Measurements from ENCODE around the gene MRPL12. TPM values are rescaled to one million over a fixed set of nuclear protein-coding genes. Genes with fewer than 3 reads are reported as not detected.

The MRPL12 gene
- total RNA-seq, 1 donor from 2014 or later: 38.7 TPM

DNA sequence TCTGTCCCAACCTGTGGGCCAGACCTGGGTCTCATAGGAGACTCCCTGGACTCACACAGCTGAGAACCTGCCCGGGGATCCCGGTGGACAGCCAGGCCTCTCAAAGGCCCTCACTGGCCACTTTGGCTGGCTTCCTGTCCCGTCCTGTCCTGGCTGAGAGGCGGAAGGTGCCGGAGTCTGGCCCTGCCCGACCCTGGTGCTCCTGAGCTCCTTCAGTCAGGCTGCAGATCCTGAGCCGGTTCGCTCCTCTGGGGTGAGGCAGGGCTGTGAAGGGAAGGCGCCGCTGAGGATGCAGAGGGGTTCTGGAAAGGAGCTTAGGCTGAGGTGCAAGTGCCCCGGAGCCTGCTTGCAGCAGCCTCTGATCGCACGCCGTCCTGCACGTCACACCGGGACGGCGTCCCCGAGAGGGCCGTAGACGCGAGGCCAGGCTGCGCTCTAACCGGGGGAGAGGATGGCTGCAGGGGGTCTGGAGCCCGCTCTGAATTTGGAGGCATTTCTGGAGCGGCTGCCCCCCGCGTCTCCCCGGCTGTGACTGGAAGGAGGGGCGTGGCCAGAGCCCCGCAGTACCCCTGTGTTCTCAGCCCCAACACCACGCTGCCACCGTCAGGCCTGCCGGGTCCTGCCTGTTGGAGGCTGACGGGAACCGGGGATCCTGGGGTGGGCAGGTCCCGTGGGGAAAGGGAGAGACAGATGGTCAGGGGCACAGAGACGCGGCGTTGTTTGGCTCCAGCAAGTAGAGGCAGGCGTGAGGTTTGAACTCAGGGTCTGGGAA is 15.2 kb upstream of the MRPL12 start:
- no peaks in the 10 kb centered on the region for H3K9me3 Mint-ChIP-seq (ENCODE audit: low read depth)
- H3K36me3 Mint-ChIP-seq (ENCODE audit: low read depth): peaks cover 24% of the 10 kb centered on the region
- H3K4me3 Mint-ChIP-seq (ENCODE audit: unreplicated experiment): no peak overlapping the region
- H3K27ac Mint-ChIP-seq (ENCODE audit: unreplicated experiment): no peak overlapping the region
- TF ChIP-seq, protein P1, sequence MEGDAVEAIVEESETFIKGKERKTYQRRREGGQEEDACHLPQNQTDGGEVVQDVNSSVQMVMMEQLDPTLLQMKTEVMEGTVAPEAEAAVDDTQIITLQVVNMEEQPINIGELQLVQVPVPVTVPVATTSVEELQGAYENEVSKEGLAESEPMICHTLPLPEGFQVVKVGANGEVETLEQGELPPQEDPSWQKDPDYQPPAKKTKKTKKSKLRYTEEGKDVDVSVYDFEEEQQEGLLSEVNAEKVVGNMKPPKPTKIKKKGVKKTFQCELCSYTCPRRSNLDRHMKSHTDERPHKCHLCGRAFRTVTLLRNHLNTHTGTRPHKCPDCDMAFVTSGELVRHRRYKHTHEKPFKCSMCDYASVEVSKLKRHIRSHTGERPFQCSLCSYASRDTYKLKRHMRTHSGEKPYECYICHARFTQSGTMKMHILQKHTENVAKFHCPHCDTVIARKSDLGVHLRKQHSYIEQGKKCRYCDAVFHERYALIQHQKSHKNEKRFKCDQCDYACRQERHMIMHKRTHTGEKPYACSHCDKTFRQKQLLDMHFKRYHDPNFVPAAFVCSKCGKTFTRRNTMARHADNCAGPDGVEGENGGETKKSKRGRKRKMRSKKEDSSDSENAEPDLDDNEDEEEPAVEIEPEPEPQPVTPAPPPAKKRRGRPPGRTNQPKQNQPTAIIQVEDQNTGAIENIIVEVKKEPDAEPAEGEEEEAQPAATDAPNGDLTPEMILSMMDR (IDR thresholded peaks at IDR 0.05): no peak
- no peaks in the 10 kb centered on the region for H3K27me3 Mint-ChIP-seq (ENCODE audit: low read depth)
- DNase-seq (ENCODE audit: low spot score): no peak
- peaks cover 18% of the 10 kb centered on the region for H3K4me1 Mint-ChIP-seq (ENCODE audit: low read depth)

DNA sequence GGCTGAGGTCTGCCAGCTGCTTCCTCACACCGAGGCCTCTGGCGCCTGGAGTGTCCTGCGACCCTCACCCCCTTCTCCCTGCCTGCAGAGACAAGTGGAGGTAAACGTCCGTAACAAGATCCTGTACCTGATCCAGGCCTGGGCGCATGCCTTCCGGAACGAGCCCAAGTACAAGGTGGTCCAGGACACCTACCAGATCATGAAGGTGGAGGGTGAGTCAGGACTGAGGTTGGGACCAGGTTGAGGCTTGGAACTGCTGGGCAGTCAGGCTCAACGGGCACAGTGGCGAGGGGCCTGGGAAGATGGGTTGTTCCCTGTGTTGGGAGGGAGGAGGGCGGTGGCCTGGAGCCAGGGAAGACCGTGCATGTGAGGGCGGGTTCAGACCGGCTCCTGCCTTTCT is 14.6 kb upstream of the MRPL12 start:
- Mint-ChIP-seq H3K36me3 (ENCODE audit: low read depth) (peaks cover 24% of the 10 kb centered on the region), H3K27me3 (ENCODE audit: low read depth) (no peaks in the 10 kb centered on the region), H3K27ac (ENCODE audit: unreplicated experiment) (no peak overlapping the region), H3K4me3 (ENCODE audit: unreplicated experiment) (no peak overlapping the region), H3K9me3 (ENCODE audit: low read depth) (no peaks in the 10 kb centered on the region), H3K4me1 (ENCODE audit: low read depth) (peaks cover 16% of the 10 kb centered on the region)
- TF ChIP-seq, protein P1 (IDR thresholded peaks at IDR 0.05): no peak
- no peak for DNase-seq (ENCODE audit: low spot score)

DNA sequence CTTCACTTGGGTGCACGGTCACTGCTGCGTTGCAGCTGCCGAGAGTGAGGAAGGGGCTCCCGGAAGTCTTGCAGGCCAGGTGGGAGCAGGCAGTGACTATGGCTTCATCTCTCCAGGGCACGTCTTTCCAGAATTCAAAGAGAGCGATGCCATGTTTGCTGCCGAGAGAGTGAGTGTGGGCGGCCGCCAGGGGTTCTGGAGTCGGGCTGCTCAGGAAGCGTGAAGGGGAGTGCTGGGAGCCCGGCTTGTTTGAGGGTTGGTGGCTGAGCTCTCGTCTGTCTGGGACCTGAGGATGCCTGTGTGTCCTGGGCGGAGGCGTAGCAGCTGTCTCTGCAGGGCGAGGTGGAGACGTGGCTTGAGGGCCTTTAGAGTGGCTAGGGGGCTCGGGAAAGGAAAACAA is 13.1 kb upstream of the MRPL12 start:
- TF ChIP-seq, protein P1 (IDR thresholded peaks at IDR 0.05): no peak
- no peak overlapping the region for H3K27ac Mint-ChIP-seq (ENCODE audit: unreplicated experiment)
- H3K27me3 Mint-ChIP-seq (ENCODE audit: low read depth): no peaks in the 10 kb centered on the region
- no peak for DNase-seq (ENCODE audit: low spot score)
- H3K36me3 Mint-ChIP-seq (ENCODE audit: low read depth): peaks cover 24% of the 10 kb centered on the region
- no peaks in the 10 kb centered on the region for H3K9me3 Mint-ChIP-seq (ENCODE audit: low read depth)
- H3K4me1 Mint-ChIP-seq (ENCODE audit: low read depth): peaks cover 8% of the 10 kb centered on the region
- H3K4me3 Mint-ChIP-seq (ENCODE audit: unreplicated experiment): no peak overlapping the region

DNA sequence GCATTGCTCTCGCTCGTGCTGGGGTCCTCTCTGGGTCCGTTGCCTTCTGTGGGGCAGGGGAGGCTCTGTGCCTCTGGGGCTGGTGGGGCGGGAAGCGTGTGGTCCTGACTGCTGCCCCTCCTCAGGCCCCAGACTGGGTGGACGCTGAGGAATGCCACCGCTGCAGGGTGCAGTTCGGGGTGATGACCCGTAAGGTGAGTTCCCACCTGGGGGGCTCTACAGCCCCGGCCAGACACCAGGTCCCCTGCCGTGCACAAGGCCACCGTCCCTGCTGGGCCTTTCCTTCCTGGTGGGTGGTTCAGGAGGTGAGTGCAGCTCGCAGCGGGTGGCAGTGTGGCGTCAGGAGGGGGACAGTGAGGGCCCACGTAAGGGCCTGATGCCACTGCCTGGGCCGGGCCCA is 12.6 kb upstream of the MRPL12 start:
- no peak overlapping the region for H3K27ac Mint-ChIP-seq (ENCODE audit: unreplicated experiment)
- H3K4me1 Mint-ChIP-seq (ENCODE audit: low read depth): peaks cover 3% of the 10 kb centered on the region
- no peaks in the 10 kb centered on the region for H3K9me3 Mint-ChIP-seq (ENCODE audit: low read depth)
- peaks cover 24% of the 10 kb centered on the region for H3K36me3 Mint-ChIP-seq (ENCODE audit: low read depth)
- no peaks in the 10 kb centered on the region for H3K27me3 Mint-ChIP-seq (ENCODE audit: low read depth)
- TF ChIP-seq, protein P1 (IDR thresholded peaks at IDR 0.05): no peak
- H3K4me3 Mint-ChIP-seq (ENCODE audit: unreplicated experiment): no peak overlapping the region
- no peak for DNase-seq (ENCODE audit: low spot score)

DNA sequence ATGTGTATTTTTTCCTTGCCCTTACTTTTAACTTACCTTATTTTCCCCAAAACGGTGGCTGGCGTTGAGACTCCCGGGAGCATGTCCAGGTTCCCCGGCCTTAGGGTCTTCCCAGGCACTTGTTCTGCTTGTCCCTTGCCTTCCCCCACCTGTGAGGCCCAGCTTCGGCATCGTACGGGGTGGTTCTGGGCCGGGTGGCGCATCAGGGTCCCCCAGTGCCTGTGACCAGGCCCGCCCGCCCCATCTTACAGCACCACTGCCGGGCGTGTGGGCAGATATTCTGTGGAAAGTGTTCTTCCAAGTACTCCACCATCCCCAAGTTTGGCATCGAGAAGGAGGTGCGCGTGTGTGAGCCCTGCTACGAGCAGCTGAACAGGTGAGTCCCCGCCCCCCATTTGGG is 12.0 kb upstream of the MRPL12 start:
- H3K27me3 Mint-ChIP-seq (ENCODE audit: low read depth): no peaks in the 10 kb centered on the region
- no peak for DNase-seq (ENCODE audit: low spot score)
- H3K4me1 Mint-ChIP-seq (ENCODE audit: low read depth): no peaks in the 10 kb centered on the region
- H3K27ac Mint-ChIP-seq (ENCODE audit: unreplicated experiment): no peak overlapping the region
- TF ChIP-seq, protein P1 (IDR thresholded peaks at IDR 0.05): no peak
- no peak overlapping the region for H3K4me3 Mint-ChIP-seq (ENCODE audit: unreplicated experiment)
- H3K9me3 Mint-ChIP-seq (ENCODE audit: low read depth): no peaks in the 10 kb centered on the region
- peaks cover 25% of the 10 kb centered on the region for H3K36me3 Mint-ChIP-seq (ENCODE audit: low read depth)
